T-helper 2 cell (primary cell): Measurements from ENCODE around the gene CCHCR1.

Experiments used
- DNase-seq, 5 experiments: peaks; one replicate each; pipeline versions ENCODE4 v3.0.0 to v3.0.0-alpha.2; 2012 to 2022

Gene CCHCR1

GRCh38 chr6:31103136-31103535 lies 54.5 kb downstream of the CCHCR1 start:
- DNase-seq = no peak

DNA sequence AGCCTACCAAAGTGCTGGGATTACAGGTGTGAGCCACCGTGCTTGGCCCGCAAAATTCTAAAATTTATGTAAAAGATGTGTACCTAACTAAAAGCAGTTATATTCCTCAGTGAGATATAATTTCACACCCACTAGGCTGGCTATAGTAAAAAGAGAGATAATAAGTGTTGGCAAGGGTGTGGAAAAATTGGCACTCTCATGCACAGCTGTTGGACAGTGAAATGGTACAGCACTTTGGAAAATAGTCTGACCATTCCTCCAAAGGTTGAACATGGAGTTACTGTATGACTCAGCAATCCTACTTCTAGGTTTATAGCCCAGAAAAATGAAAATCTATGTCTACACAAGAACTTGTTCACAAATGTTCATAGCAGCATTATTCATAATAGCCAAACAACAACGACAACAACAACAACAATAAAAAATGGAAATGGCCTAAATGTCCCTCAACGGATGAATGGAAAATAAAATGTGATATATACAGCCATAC lies 59.1 kb downstream of the CCHCR1 start:
- DNase-seq = no peak

- no peak for DNase-seq
These were observed 60.9 kb downstream of the CCHCR1 start for GRCh38 chr6:31096656-31097055.

GRCh38 chr6:31096215-31096614 lies 61.4 kb downstream of the CCHCR1 start:
- no peak for DNase-seq

- peak in 2 of 5 experiments; percentile 10 to 85 for DNase-seq
These were observed 63.2 kb downstream of the CCHCR1 start for GRCh38 chr6:31094389-31094881.

GRCh38 chr6:31092769-31093505 lies 64.7 kb downstream of the CCHCR1 start:
- DNase-seq = no peak
